Endothelial cell of umbilical vein (primary cell): ENCODE results near the gene OSGEP. TPM values are rescaled to one million over a fixed set of nuclear protein-coding genes. Genes with fewer than 3 reads are reported as not detected.
A peak's percentile ranks its signal among the peaks of the same experiment; 100 is the strongest.

Experiments used
- BruUV-seq: library from RNA; stranded (reverse); fragments of 400-500 nt; replicated peaks from 2 replicates; lab custom pipeline; 2021; lab: Mats Ljungman, UMichigan
- CTCF ChIA-PET: fragments of 300-600, 350-600 bp; sonication (Branson Sonifier 250); formaldehyde crosslinking; loops from one replicate; lab custom pipeline; 2021; ENCODE audit warnings: antibody characterized with exemption, inconsistent platforms; lab: Charles Lee
- POLR2A ChIA-PET: fragments of 300-600, 350-600 bp; sonication (Branson Sonifier 250); formaldehyde crosslinking; loops from one replicate; lab custom pipeline; 2021; ENCODE audit warnings: antibody characterized with exemption, inconsistent platforms; lab: Charles Lee
- DNase-seq: peaks from one replicate; pipeline ENCODE4 v3.0.0-alpha.2; 2011; ENCODE audit warnings: low read depth, low spot score
- FAIRE-seq: peaks from 2 replicates; lab custom pipeline; 2011; peaks lifted over from hg19 to GRCh38; lab: Jason Lieb, UNC
- H2AFZ ChIP-seq: 2 replicates; pipeline ENCODE4 v1.6.0; 2012; ENCODE audit warnings: low read depth, low read length, control low read depth, inconsistent platforms
- H3K27ac ChIP-seq: 2 replicates; pipeline ENCODE4 v1.5.1; 2011; ENCODE audit warnings: low read depth, mild to moderate bottlenecking, control low read depth, low read length, moderate library complexity; ENCODE audit not compliant: insufficient read depth
- H3K27me3 ChIP-seq, 2 experiments: 2 replicates each; pipeline versions ENCODE4 v1.6.0 to v1.6.1; 2011; ENCODE audit warnings: low read length in 2 of 2, mixed read lengths in 1 of 2; ENCODE audit not compliant: control insufficient read depth in 2 of 2, insufficient read depth in 2 of 2
- H3K36me3 ChIP-seq, 2 experiments: 2 replicates in 1 of 2; 3 replicates in 1 of 2; pipeline ENCODE4 v1.5.1; 2011; ENCODE audit warnings: low read length in 2 of 2, mild to moderate bottlenecking in 1 of 2, moderate library complexity in 1 of 2; ENCODE audit not compliant: control insufficient read depth in 2 of 2, insufficient read depth in 2 of 2; ENCODE audit errors: extremely low read depth in 1 of 2
- H3K4me1 ChIP-seq: 3 replicates; pipeline ENCODE4 v1.5.1; 2011; ENCODE audit warnings: mild to moderate bottlenecking, low read length; ENCODE audit not compliant: control insufficient read depth, insufficient read depth; ENCODE audit errors: extremely low read depth
- H3K4me2 ChIP-seq: 2 replicates; pipeline ENCODE4 v1.6.1; 2011; ENCODE audit warnings: low read length, control low read depth, mixed read lengths; ENCODE audit not compliant: insufficient read depth
- H3K4me3 ChIP-seq, 3 experiments: fragments of 200-600 bp in 1 of 3; sonication (generic), shearing (Covaris generic) in 1 of 3; replicated peaks in 1 of 3; 2 replicates each; pipeline ENCODE4 v1.5.1; 2011 to 2016; ENCODE audit warnings: control low read depth in 3 of 3, low read length in 3 of 3, mild to moderate bottlenecking in 2 of 3, inconsistent platforms in 1 of 3, low read depth in 1 of 3, moderate library complexity in 1 of 3; ENCODE audit not compliant: insufficient read depth in 1 of 3
- H3K79me2 ChIP-seq: 2 replicates; pipeline ENCODE4 v1.6.0; 2012; ENCODE audit warnings: low read length, inconsistent platforms; ENCODE audit not compliant: control insufficient read depth, insufficient read depth
- H3K9ac ChIP-seq: replicated peaks from 2 replicates; pipeline ENCODE3; 2011; ENCODE audit warnings: low read length, control low read depth; ENCODE audit not compliant: insufficient read depth; ENCODE audit errors: extremely low read depth
- H3K9me1 ChIP-seq: replicated peaks from 3 replicates; pipeline ENCODE4 v1.6.0; 2011; ENCODE audit warnings: mild to moderate bottlenecking, low read length; ENCODE audit not compliant: control insufficient read depth, insufficient read depth; ENCODE audit errors: extremely low read depth
- H3K9me3 ChIP-seq: replicated peaks from 2 replicates; pipeline ENCODE4 v1.5.1; 2012; ENCODE audit warnings: low read length, inconsistent platforms; ENCODE audit not compliant: control insufficient read depth, insufficient read depth
- H4K20me1 ChIP-seq: replicated peaks from 2 replicates; pipeline ENCODE3; 2011; ENCODE audit warnings: mild to moderate bottlenecking, low read length; ENCODE audit not compliant: control insufficient read depth, insufficient read depth; ENCODE audit errors: extremely low read depth
- EZH2 ChIP-seq: IDR thresholded peaks from 2 replicates; pipeline ENCODE4 v1.6.1; 2012; ENCODE audit warnings: borderline replicate concordance, low read depth, mild to moderate bottlenecking, moderate library complexity, low read length, inconsistent platforms; ENCODE audit not compliant: severe bottlenecking
- GATA2 ChIP-seq: IDR thresholded peaks from 2 replicates; pipeline ENCODE4 v1.7.0; 2011; ENCODE audit warnings: low read depth, mild to moderate bottlenecking, moderate library complexity, mixed read lengths, low read length; ENCODE audit not compliant: insufficient read length, insufficient read depth
- JUN ChIP-seq: IDR thresholded peaks from 2 replicates; pipeline ENCODE4 v1.6.1; 2011; ENCODE audit warnings: borderline replicate concordance, low read depth; ENCODE audit not compliant: insufficient read length, insufficient read depth
- POLR2A ChIP-seq: IDR thresholded peaks from 2 replicates; pipeline ENCODE4 v1.6.1; 2012; ENCODE audit warnings: low read depth, mild to moderate bottlenecking, control low read depth, low read length
- POLR2AphosphoS5 ChIP-seq: IDR thresholded peaks from 2 replicates; pipeline ENCODE4 v1.6.1; 2012; ENCODE audit warnings: low read depth, mild to moderate bottlenecking, control low read depth, low read length, moderate library complexity; ENCODE audit not compliant: insufficient read depth
- dilution Hi-C: fragments of 300-500 bp; cut with MboI; formaldehyde crosslinking; loops from one replicate; pipeline ENCODE4 v1.15.0; 2019; ENCODE audit warnings: low sequenced_read_pairs; ENCODE audit not compliant: extremely low pct_ligation_motif_present
- intact Hi-C: fragments of 100-400 bp; cut with micrococcal nuclease; formaldehyde crosslinking; loops from one replicate; pipeline ENCODE4 v1.10.0; 2022
- polyA plus RNA-seq, 4 experiments: library from polyadenylated mRNA; depleted of rRNA in 3 of 4; stranded (reverse) in 3 of 4; unstranded in 1 of 4; fragments of >200 nt; gene quantifications; 2 replicates each; pipeline versions ENCODE4 v1.2.1 to v1.2.3, GENCODE V29; 2011 to 2012; ENCODE audit warnings: missing spikeins in 1 of 4
- total RNA-seq: library from RNA; stranded (reverse); gene quantifications from 2 replicates; pipeline ENCODE4 v1.2.3, GENCODE V29; 2021
- TF ChIP-seq, protein P1 (sequence below): IDR thresholded peaks from 2 replicates; pipeline ENCODE4 v1.6.1; 2011; ENCODE audit not compliant: insufficient read depth, insufficient read length

Gene OSGEP
- total and polyA plus RNA-seq, 2 donors (not counting 3 experiments of a cell fraction or from before 2014, with no cell fraction given): 41.8 to 100 TPM

DNA sequence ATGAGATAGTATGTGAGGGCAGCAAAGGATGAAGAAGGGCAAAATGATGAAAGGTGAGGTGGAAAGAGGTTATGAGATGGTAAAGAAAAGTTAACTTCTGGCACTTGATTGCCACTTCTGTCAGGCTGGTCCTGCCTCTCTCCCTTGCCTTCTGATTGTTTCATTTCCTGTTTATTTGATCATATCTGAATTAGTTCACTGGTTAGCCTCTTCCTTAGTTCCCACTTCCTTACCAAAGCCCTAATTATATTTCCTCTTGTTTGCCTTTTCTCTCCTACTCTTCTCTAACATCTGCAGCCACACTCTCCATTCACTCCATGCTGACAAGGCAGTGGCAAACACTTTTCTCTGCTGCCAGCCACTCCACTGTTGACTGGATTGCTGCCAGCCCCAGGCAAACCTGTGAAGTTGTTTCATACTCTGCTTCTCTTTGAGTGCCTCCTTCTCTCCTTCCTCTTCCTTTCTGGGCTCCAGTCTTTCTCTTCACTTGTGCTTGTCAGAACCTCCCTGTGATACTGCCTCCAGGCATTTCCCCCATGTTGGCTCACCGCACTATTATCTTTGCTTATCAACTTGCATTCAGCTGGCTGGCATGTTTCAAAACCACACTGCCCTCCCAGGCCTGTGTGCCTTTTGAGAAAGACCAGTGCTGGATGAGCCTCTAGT lies 22.7 kb upstream of the OSGEP start:
- H3K79me2 ChIP-seq: peaks cover 29% of the 10 kb centered on the region
- peak; percentile 69 for DNase-seq
- no peaks in the 10 kb centered on the region for H4K20me1 ChIP-seq
- BruUV-seq: no TSS peak
- dilution Hi-C loops: loop anchor here (10.0 kb wide), 1 partner anchor 123 kb away; no protein-coding TSS in a partner anchor
- TF ChIP-seq EZH2: no peak
- peak; percentile 95 for TF ChIP-seq GATA2
- peak; percentile 68 for TF ChIP-seq POLR2A
- TF ChIP-seq POLR2AphosphoS5: peak; percentile 72
- TF ChIP-seq, protein P1, sequence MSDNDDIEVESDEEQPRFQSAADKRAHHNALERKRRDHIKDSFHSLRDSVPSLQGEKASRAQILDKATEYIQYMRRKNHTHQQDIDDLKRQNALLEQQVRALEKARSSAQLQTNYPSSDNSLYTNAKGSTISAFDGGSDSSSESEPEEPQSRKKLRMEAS: no peak
- no peak for TF ChIP-seq JUN
- CTCF ChIA-PET: interaction anchor here (0.8 to 3.2 kb wide), 5 partner anchors 9 to 62 kb away, joined by 3 to 13 read pairs (median 5); partner anchors contain the start of genes APEX1, OSGEP and PIP4P1
- peak overlapping the region in 1 of 3 experiments; percentile 20 for H3K4me3 ChIP-seq
- H3K9me1 ChIP-seq: no peaks in the 10 kb centered on the region
- H2AFZ ChIP-seq: no peak overlapping the region
- H3K4me1 ChIP-seq: peaks cover 28% of the 10 kb centered on the region
- H3K9ac ChIP-seq: peak overlapping the region; percentile 19
- no peaks in the 10 kb centered on the region for H3K9me3 ChIP-seq
- H3K27ac ChIP-seq: peak overlapping the region; percentile 77
- H3K36me3 ChIP-seq: peaks cover 27 to 31% of the 10 kb centered on the region in 2 experiments
- no peaks in the 10 kb centered on the region for H3K27me3 ChIP-seq
- FAIRE-seq: peak; percentile 94
- peak overlapping the region; percentile 74 for H3K4me2 ChIP-seq
- intact Hi-C loops: loop anchor here (1.0 to 2.0 kb wide), 6 partner anchors 8 to 129 kb away; partner anchors contain the start of gene PNP
- POLR2A ChIA-PET: no interaction called here
